Measurements from ENCODE around the gene DPYSL4.

DNA sequence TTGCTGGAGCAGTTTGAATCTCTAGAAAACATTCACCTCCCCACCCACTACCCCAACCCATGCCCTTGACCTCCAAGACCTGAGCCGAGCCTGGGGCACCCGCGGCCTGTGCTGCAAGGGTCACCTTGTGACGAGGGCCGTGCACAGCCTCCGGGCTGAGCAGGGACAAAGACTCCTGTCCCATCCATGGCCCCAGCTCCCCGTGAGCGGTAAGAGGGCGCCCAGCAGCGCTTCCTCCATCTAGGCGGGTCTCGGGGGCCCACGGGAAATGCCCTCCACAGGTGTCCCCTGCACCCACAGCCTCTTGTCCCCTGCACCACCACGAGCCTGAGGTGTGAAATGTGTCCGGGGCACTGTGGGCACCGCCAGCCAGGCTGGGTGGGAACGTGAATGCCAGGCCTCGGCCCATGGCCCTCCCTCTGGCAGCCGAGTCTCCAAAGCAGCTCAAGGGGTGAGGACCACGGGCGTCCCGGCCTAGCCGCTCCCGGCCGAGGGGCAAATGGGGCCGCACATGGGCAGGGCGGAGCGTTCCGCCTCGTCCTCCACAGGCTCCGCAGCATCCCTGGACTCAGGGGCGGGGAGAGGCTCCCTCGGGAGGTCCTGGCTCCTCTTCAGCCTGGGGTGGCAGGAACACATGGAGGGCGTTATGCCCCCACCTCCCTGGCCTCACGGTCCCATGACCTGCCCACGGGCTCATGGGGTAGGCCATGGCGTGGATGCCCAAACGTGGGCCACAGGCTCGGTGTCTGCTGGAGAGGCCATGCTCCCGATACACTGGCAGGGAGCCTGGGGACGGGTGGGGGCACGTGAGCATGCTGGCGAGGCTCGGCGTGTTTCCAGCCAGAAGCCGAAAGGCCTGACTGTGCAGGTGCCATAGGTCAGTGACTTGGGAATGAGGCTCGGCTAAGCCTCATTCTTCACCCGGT is 21.1 kb downstream of the DPYSL4 start:
- TF ChIP-seq, protein P1, sequence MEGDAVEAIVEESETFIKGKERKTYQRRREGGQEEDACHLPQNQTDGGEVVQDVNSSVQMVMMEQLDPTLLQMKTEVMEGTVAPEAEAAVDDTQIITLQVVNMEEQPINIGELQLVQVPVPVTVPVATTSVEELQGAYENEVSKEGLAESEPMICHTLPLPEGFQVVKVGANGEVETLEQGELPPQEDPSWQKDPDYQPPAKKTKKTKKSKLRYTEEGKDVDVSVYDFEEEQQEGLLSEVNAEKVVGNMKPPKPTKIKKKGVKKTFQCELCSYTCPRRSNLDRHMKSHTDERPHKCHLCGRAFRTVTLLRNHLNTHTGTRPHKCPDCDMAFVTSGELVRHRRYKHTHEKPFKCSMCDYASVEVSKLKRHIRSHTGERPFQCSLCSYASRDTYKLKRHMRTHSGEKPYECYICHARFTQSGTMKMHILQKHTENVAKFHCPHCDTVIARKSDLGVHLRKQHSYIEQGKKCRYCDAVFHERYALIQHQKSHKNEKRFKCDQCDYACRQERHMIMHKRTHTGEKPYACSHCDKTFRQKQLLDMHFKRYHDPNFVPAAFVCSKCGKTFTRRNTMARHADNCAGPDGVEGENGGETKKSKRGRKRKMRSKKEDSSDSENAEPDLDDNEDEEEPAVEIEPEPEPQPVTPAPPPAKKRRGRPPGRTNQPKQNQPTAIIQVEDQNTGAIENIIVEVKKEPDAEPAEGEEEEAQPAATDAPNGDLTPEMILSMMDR (IDR thresholded peaks at IDR 0.05), result no peak
- TF ChIP-seq POLR2A (IDR thresholded peaks at IDR 0.05), result no peak

Measured in lower leg skin (tissue), 3 donors.